ENCODE results near the gene RIPK4. TPM values are rescaled to one million over a fixed set of nuclear protein-coding genes. Genes with fewer than 3 reads are reported as not detected.

RIPK4 gene
- total RNA-seq, 1 experiment from 2014 or later = 67.4 TPM

DNA sequence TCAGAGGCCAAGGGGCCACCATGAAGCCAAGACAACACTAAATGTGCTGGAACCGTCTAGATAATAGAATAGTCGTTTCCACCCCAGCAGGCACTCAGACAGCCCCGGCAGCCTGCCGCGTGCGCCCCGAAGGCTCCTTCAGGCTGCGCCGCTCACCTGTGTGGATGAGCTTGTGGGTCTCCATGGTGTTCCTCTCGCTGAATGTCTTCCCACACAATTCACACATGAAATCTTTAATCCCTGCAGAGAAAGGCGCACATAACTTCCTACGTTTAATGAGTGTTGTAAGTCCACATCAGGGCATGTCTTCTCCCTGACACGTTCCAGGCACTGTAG is 43.7 kb upstream of the RIPK4 start:
- Histone ChIP-seq H3K9me3 (ENCODE audit: control insufficient read depth, insufficient read depth, low read depth, low read length) (no peaks in the 10 kb centered on the region), H3K27me3 (ENCODE audit: control insufficient read depth, insufficient read depth, low read length) (no peaks in the 10 kb centered on the region), H3K4me3 (ENCODE audit: low read depth in 2 of 2, low read length in 2 of 2) (no peak overlapping the region), H3K27ac (ENCODE audit: low read length) (no peak overlapping the region), H3K4me1 (ENCODE audit: control insufficient read depth, insufficient read depth, low read length) (no peaks in the 10 kb centered on the region), H3K36me3 (ENCODE audit: control insufficient read depth, insufficient read depth, low read length) (no peaks in the 10 kb centered on the region)
- no TSS peak for BruUV-seq (replicated peaks)
- no peak for ATAC-seq
- POLR2A ChIA-PET = no interaction called here
- TF ChIP-seq, protein P1, sequence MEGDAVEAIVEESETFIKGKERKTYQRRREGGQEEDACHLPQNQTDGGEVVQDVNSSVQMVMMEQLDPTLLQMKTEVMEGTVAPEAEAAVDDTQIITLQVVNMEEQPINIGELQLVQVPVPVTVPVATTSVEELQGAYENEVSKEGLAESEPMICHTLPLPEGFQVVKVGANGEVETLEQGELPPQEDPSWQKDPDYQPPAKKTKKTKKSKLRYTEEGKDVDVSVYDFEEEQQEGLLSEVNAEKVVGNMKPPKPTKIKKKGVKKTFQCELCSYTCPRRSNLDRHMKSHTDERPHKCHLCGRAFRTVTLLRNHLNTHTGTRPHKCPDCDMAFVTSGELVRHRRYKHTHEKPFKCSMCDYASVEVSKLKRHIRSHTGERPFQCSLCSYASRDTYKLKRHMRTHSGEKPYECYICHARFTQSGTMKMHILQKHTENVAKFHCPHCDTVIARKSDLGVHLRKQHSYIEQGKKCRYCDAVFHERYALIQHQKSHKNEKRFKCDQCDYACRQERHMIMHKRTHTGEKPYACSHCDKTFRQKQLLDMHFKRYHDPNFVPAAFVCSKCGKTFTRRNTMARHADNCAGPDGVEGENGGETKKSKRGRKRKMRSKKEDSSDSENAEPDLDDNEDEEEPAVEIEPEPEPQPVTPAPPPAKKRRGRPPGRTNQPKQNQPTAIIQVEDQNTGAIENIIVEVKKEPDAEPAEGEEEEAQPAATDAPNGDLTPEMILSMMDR (IDR thresholded peaks at IDR 0.05) = no peak
- TF ChIP-seq TCF7L2 (IDR thresholded peaks at IDR 0.05; ENCODE audit: low read depth, low read length) = no peak
- TF ChIP-seq REST (IDR thresholded peaks at IDR 0.05; ENCODE audit: insufficient read depth in 1 of 2, low read depth in 2 of 2, low read length in 1 of 2) = no peak
- TF ChIP-seq SIN3A (IDR thresholded peaks at IDR 0.05; ENCODE audit: borderline replicate concordance, insufficient read depth, low read depth, low read length) = no peak
- TF ChIP-seq POLR2AphosphoS5 (IDR thresholded peaks at IDR 0.05; ENCODE audit: low read depth, low read length) = no peak
- no peak for DNase-seq (ENCODE audit: low read depth, low spot score)
- CTCF ChIA-PET = no interaction called here
- intact Hi-C loops (cut with micrococcal nuclease; ENCODE audit: unreplicated experiment) (no loop called here), in situ Hi-C loops (cut with HindIII; ENCODE audit: low pct_unique_long_range_greater_than_20kb, low sequenced_read_pairs) (no loop called here)

DNA sequence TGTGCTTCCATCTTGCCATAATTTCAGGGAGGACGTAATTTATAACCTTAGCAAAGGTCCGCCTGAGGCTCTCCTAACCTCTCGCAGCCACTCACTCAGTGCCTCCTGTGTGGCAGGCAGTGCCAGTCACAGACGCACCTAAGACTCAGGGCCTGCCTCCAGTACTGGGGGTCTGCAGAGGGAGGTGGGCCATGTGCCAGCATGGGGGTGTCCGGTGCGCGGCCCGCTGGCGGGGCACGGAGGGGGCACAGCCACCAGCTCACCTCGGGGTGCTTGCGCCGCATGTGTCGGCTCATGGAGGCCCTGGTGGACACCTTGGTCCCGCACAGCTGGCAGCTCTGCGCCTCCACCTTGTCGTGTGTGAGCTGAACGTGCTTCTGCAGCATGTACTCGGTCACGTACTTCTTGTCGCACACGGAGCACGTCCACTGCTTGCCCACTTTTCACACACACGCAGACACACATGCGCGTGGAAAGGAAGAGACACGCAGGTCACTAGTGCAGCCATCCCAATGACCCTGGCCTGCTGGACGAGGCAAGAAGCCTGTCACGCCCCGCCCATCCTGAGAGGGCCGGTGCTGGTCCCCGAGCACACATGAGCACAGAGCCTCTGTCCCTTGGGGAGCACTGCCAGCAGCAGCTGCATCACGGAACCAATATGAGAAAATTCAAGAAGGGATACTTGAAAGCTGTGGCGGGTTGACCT is 43.2 kb upstream of the RIPK4 start:
- POLR2A ChIA-PET = interaction anchor here (0.6 kb wide), 1 partner anchor 212 kb away, joined by 4 read pairs; no protein-coding TSS in a partner anchor
- in situ Hi-C loops (cut with HindIII; ENCODE audit: low pct_unique_long_range_greater_than_20kb, low sequenced_read_pairs) = no loop called here
- no peak for DNase-seq (ENCODE audit: low read depth, low spot score)
- CTCF ChIA-PET = no interaction called here
- Histone ChIP-seq H3K36me3 (ENCODE audit: control insufficient read depth, insufficient read depth, low read length) (no peaks in the 10 kb centered on the region), H3K27me3 (ENCODE audit: control insufficient read depth, insufficient read depth, low read length) (no peaks in the 10 kb centered on the region), H3K9me3 (ENCODE audit: control insufficient read depth, insufficient read depth, low read depth, low read length) (no peaks in the 10 kb centered on the region), H3K4me1 (ENCODE audit: control insufficient read depth, insufficient read depth, low read length) (no peaks in the 10 kb centered on the region), H3K27ac (ENCODE audit: low read length) (no peak overlapping the region), H3K4me3 (ENCODE audit: low read depth in 2 of 2, low read length in 2 of 2) (no peak overlapping the region)
- no TSS peak for BruUV-seq (replicated peaks)
- no peak for TF ChIP-seq REST (IDR thresholded peaks at IDR 0.05; ENCODE audit: insufficient read depth in 1 of 2, low read depth in 2 of 2, low read length in 1 of 2)
- ATAC-seq = no peak
- intact Hi-C loops (cut with micrococcal nuclease; ENCODE audit: unreplicated experiment) = no loop called here

All from Panc1 (cell line).